PC-9 (cell line): ENCODE data around the gene SLC16A2. TPM values are rescaled to one million over a fixed set of nuclear protein-coding genes. Genes with fewer than 3 reads are reported as not detected.

ENCODE experiments used
- BruUV-seq: library from RNA; stranded (reverse); fragments of 400-500 nt; replicated peaks from 2 replicates; lab custom pipeline; 2021; lab: Mats Ljungman, UMichigan
- CTCF ChIA-PET: fragments of 300-600 bp; sonication (Branson Sonifier 250); formaldehyde crosslinking; loops from one replicate; lab custom pipeline; 2022; ENCODE audit warnings: antibody characterized with exemption; lab: Charles Lee
- POLR2A ChIA-PET: fragments of 300-600 bp; sonication (Branson Sonifier 250); formaldehyde crosslinking; loops from one replicate; lab custom pipeline; 2022; ENCODE audit warnings: antibody characterized with exemption; ENCODE audit not compliant: unreplicated experiment; lab: Charles Lee
- DNase-seq, 2 experiments: peaks; one replicate each; pipeline versions ENCODE4 v3.0.0 to v3.0.0-alpha.2; 2015 to 2022; ENCODE audit warnings: mixed read lengths in 1 of 2
- H2AFZ ChIP-seq: fragments of 200-600 bp; sonication (generic); 2 replicates; pipeline ENCODE4 v1.8.1; 2017; ENCODE audit warnings: antibody characterized with exemption
- H3F3A ChIP-seq: fragments of 200-600 bp; sonication (generic); 2 replicates; pipeline ENCODE4 v1.8.1; 2017; ENCODE audit warnings: antibody characterized with exemption, mild to moderate bottlenecking, low read depth; ENCODE audit not compliant: insufficient read depth
- H3K27ac ChIP-seq: fragments of 200-600 bp; sonication (generic); 2 replicates; pipeline ENCODE4 v1.6.1; 2016; ENCODE audit warnings: mixed run types
- H3K27me3 ChIP-seq: fragments of 200-600 bp; sonication (generic); 2 replicates; pipeline ENCODE4 v1.6.1; 2016; ENCODE audit warnings: low read depth, mixed run types; ENCODE audit not compliant: insufficient read depth
- H3K36me3 ChIP-seq: fragments of 200-600 bp; sonication (generic); 2 replicates; pipeline ENCODE4 v1.6.1; 2016; ENCODE audit warnings: low read depth, mixed run types
- H3K4me1 ChIP-seq: fragments of 200-600 bp; sonication (generic); replicated peaks from 2 replicates; pipeline ENCODE4 v1.6.1; 2016; ENCODE audit warnings: mixed run types; ENCODE audit not compliant: insufficient read depth
- H3K4me2 ChIP-seq: fragments of 200-600 bp; sonication (generic); 2 replicates; pipeline ENCODE4 v1.6.1; 2017; ENCODE audit warnings: mixed run types
- H3K4me3 ChIP-seq: fragments of 200-600 bp; sonication (generic); 2 replicates; pipeline ENCODE4 v1.6.1; 2016; ENCODE audit warnings: mixed run types
- H3K79me2 ChIP-seq: fragments of 200-600 bp; sonication (generic); 2 replicates; pipeline ENCODE4 v1.6.1; 2017; ENCODE audit warnings: low read depth, mixed run types
- H3K9me2 ChIP-seq: fragments of 200-600 bp; sonication (generic); 2 replicates; pipeline ENCODE4 v1.8.1; 2017; ENCODE audit warnings: mild to moderate bottlenecking; ENCODE audit not compliant: insufficient read depth
- H3K9me3 ChIP-seq: fragments of 200-600 bp; sonication (generic); 2 replicates; pipeline ENCODE4 v1.8.1; 2016; ENCODE audit warnings: low read depth; ENCODE audit not compliant: insufficient read depth
- H4K20me1 ChIP-seq: fragments of 200-600 bp; sonication (generic); 2 replicates; pipeline ENCODE4 v1.8.1; 2017; ENCODE audit not compliant: insufficient read depth
- EZH2 ChIP-seq: fragments of 200-600 bp; sonication (generic); IDR thresholded peaks from 2 replicates; pipeline ENCODE4 v1.8.0; 2017; ENCODE audit warnings: antibody characterized with exemption, low read depth
- intact Hi-C: fragments of 100-400 bp; cut with micrococcal nuclease; formaldehyde crosslinking; loops from one replicate; pipeline ENCODE4 v1.10.0; 2022; ENCODE audit not compliant: unreplicated experiment
- total RNA-seq: library from RNA; stranded (reverse); gene quantifications from 2 replicates; pipeline ENCODE4 v1.2.3, GENCODE V29; 2021
- TF ChIP-seq, protein P1 (sequence below): fragments of 200-600 bp; sonication (generic); conservative IDR thresholded peaks from 2 replicates; pipeline ENCODE4 v1.6.1; 2017; ENCODE audit warnings: mixed run types, antibody characterized with exemption, mild to moderate bottlenecking, moderate library complexity

SLC16A2 gene
- total RNA-seq, 1 experiment from 2014 or later = not detected

DNA sequence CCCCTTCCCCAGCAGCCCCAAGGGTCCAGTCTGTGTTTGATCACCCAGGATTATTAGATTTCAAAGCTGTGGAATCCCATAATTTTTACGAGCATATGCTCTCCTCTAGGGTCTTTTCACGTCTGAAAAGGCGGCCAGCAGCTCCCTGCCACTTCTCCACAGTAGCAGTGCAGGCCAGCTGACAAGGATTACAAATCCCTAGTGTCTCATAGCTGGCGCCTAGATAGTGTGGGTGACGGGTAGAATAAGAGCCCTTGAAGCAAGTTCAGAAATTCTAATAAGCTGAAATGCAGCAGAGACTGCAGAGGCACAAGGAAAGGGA is 113.8 kb downstream of the SLC16A2 start:
- Histone ChIP-seq H3K36me3 (no peaks in the 10 kb centered on the region), H3K4me2 (peak overlapping the region; percentile 93), H3K4me3 (peak overlapping the region; percentile 58; the same call in 1 of the 2 replicates), H3K79me2 (no peaks in the 10 kb centered on the region), H3K9me2 (no peaks in the 10 kb centered on the region), H3K9me3 (no peaks in the 10 kb centered on the region), H4K20me1 (no peaks in the 10 kb centered on the region), H3K4me1 (no peaks in the 10 kb centered on the region), H3F3A (no peaks in the 10 kb centered on the region), H3K27me3 (no peaks in the 10 kb centered on the region), H2AFZ (no peak overlapping the region), H3K27ac (no peak overlapping the region)
- TF ChIP-seq, protein P1, sequence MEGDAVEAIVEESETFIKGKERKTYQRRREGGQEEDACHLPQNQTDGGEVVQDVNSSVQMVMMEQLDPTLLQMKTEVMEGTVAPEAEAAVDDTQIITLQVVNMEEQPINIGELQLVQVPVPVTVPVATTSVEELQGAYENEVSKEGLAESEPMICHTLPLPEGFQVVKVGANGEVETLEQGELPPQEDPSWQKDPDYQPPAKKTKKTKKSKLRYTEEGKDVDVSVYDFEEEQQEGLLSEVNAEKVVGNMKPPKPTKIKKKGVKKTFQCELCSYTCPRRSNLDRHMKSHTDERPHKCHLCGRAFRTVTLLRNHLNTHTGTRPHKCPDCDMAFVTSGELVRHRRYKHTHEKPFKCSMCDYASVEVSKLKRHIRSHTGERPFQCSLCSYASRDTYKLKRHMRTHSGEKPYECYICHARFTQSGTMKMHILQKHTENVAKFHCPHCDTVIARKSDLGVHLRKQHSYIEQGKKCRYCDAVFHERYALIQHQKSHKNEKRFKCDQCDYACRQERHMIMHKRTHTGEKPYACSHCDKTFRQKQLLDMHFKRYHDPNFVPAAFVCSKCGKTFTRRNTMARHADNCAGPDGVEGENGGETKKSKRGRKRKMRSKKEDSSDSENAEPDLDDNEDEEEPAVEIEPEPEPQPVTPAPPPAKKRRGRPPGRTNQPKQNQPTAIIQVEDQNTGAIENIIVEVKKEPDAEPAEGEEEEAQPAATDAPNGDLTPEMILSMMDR = no peak
- TF ChIP-seq EZH2 = no peak
- no peak for DNase-seq
- CTCF ChIA-PET = no interaction called here
- no TSS peak for BruUV-seq
- intact Hi-C loops = no loop called here
- POLR2A ChIA-PET = no interaction called here

DNA sequence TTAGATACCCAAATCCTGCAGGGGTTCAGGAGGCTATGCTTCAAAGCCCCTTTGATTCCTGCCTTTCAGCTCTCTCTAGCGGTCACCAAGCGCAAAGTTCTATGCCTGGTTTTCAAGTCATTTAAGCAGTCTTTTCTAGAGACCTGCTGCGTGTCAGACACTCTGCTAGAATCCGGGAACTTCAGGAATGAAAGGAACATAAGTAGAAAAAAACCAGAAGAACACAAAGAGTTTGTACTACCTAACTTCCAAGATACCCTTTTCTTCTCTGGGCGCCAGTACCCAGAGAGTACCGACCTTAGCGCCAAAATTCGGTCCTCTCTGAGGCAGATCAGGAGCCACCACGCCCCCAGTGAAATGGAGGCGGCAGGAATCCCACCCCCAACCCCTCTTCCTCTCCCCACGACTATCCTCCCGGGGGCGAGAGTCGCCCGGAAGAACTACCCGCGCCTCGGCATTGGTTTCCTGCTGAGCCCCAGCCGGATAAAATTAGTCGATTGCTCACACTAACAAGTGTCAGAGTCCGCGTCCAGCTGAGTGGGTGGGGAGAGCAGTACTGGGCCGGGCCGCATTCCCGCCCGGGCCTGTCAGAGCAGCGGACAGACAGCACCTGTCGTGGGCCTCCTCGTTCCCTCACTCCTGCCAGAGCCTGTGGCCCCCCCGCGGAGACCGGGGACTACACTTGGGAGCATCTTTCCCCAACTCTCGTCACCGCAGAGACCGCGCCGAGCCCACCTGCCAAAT is 114.3 kb downstream of the SLC16A2 start:
- BruUV-seq = no TSS peak
- Histone ChIP-seq H3F3A (no peaks in the 10 kb centered on the region), H3K27ac (no peak overlapping the region), H3K9me3 (no peaks in the 10 kb centered on the region), H4K20me1 (no peaks in the 10 kb centered on the region), H3K27me3 (no peaks in the 10 kb centered on the region), H3K36me3 (no peaks in the 10 kb centered on the region), H3K4me2 (peak overlapping the region; percentile 93), H3K4me1 (no peaks in the 10 kb centered on the region), H2AFZ (peak overlapping the region; percentile 82), H3K79me2 (no peaks in the 10 kb centered on the region), H3K9me2 (no peaks in the 10 kb centered on the region), H3K4me3 (peak overlapping the region; percentile 58; the same call in 1 of the 2 replicates)
- ChIA-PET POLR2A (no interaction called here), CTCF (interaction anchor here (0.6 kb wide), 1 partner anchor 210 kb away, joined by 6 read pairs; no protein-coding TSS in a partner anchor)
- intact Hi-C loops = no loop called here
- DNase-seq = peak in 1 of 2 experiments; percentile 38
- TF ChIP-seq, protein P1 = no peak
- no peak for TF ChIP-seq EZH2

DNA sequence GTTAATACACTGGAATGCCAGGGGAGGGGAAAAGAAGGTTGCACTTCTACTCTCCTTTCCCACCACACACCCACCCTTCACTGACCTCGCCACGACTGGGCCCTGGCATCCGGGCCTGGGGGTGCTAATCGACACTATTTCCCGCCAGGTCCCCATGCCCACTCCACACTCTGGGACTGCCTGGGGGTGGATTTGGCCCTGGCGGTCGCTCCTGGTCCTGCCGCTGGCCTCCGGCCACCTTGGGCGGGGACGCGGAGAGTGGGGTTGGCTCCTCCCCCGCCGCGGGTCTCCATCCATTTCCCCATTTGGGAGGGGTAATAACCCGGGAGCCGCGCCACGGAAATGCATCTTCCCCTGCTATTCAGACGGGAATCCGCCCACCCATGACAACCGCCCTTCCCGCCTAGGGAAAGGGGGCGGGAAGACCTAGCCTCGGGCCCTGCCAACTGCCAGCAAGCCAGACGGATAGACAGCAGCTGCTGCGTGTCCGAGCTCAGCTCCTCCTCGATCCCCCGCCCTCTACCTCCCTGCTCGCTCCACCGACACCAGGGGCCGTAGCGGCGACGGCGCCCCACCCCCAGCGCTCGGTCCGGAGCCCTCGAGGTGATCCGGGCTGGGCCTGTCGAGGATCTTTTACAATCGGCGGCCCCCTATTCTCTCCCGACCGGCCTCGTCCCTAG is 115.0 kb downstream of the SLC16A2 start:
- no peaks in the 10 kb centered on the region for H3K79me2 ChIP-seq
- H3K36me3 ChIP-seq = no peaks in the 10 kb centered on the region
- DNase-seq = no peak
- no peaks in the 10 kb centered on the region for H3K4me1 ChIP-seq
- CTCF ChIA-PET = interaction anchor here (0.6 kb wide), 1 partner anchor 210 kb away, joined by 6 read pairs; no protein-coding TSS in a partner anchor
- POLR2A ChIA-PET = no interaction called here
- H3K27ac ChIP-seq = no peak overlapping the region
- H3K27me3 ChIP-seq = no peaks in the 10 kb centered on the region
- H3K4me3 ChIP-seq = peak overlapping the region; percentile 58; the same call in 1 of the 2 replicates
- intact Hi-C loops = no loop called here
- H3F3A ChIP-seq = no peaks in the 10 kb centered on the region
- no peaks in the 10 kb centered on the region for H3K9me3 ChIP-seq
- TF ChIP-seq, protein P1 = 0 out of 2 replicates have a peak, but pooled peaks have one; percentile 18
- no peak for TF ChIP-seq EZH2
- peak overlapping the region; percentile 93 for H3K4me2 ChIP-seq
- peak overlapping the region; percentile 82; the same call in 1 of the 2 replicates for H2AFZ ChIP-seq
- H3K9me2 ChIP-seq = no peaks in the 10 kb centered on the region
- BruUV-seq = no TSS peak
- H4K20me1 ChIP-seq = no peaks in the 10 kb centered on the region
